ENCODE measurements around the gene NAA80.

Gene NAA80

DNA sequence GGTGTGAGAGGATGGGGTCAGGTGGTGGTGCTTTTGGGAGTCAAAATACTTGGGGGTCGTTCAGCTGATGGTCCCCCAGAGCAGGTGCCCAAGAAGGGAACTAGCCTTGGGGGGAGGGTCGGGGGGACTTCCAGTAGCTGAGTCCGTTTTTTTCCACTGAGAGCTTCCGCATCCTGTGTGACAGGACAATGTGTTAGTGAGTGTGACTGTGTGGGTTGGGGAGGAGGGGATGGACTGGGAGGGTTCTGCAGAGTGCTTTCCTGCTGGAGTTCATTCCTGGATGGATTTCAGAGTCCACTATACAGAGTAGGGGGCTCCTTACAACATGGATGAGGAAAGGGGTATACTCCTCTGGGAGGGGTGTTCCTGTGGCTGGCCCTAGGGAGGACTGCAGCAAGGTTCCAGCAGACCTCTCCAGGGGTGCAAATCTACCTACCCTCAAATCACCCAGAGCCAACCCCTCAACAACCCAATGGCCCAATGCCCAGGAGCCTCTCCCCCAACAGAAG is 23.9 kb upstream of the NAA80 start:
- Histone ChIP-seq H3K4me1 (peaks cover 62% of the 10 kb centered on the region), H3K4me3 (no peak overlapping the region), H4K20me1 (peaks cover 36% of the 10 kb centered on the region), H3K27ac (peak overlapping the region; percentile 48), H3K9ac (no peak overlapping the region), H3K36me3 (peaks cover 51% of the 10 kb centered on the region), H3K4me2 (peak overlapping the region; percentile 94), H3K27me3 (no peaks in the 10 kb centered on the region), H3K9me3 (no peaks in the 10 kb centered on the region)
- TF ChIP-seq Cebpa-rat (IDR thresholded peaks at IDR 0.05) = no peak

DNA sequence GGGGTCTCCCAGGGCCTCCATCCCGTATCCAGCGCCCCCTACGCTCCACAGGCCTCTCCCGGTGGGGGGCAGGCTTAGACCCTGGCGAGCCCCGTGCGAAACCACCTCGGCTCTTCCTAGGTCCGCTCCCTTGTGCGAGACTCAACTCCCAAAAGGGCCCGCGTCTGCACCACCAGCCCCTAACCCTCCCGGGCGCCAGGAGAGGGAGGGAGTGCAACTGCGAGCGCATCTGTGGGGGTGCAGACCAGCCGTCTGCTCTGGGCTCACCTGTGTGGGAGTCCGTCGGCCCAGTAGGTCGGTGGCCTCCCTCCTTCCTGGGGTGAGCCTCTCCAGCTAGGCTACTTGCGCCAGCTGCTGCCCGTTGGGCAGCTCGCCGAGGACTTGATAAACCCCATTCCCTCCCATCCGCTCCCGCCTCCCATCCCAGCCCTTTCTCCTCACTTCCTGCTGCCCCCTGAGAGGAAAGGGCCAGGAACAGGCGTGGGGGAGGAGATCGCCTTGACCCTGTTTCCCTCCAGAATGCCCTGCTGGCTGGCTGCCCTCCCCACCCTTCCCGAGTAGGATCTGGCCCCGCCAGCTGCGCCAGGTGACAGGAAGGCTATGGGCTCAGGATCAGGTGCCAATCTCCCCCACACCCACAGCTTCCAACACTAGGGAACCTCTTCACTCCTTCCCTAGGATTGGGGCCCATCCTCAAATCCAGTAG is 23.3 kb upstream of the NAA80 start, which contains the start of gene HYAL2:
TSS of gene HYAL2 (minus strand) at position 360 of the 706 bp plus-strand sequence. CDS start 2,256 bp downstream, outside the sequence.
- H4K20me1 ChIP-seq = peaks cover 38% of the 10 kb centered on the region
- peak within 1 kb of the TSS; percentile 78 for H3K4me3 ChIP-seq
- H3K36me3 ChIP-seq = peaks cover 57% of the 10 kb centered on the region
- H3K4me2 ChIP-seq = peak within 1 kb of the TSS; percentile 94
- peaks cover 67% of the 10 kb centered on the region for H3K4me1 ChIP-seq
- H3K27me3 ChIP-seq = no peaks in the 10 kb centered on the region
- TF ChIP-seq Cebpa-rat (IDR thresholded peaks at IDR 0.05) = no peak
- no peaks in the 10 kb centered on the region for H3K9me3 ChIP-seq
- peak within 1 kb of the TSS; percentile 100 for H3K9ac ChIP-seq
- peak within 1 kb of the TSS; percentile 100 for H3K27ac ChIP-seq

- H3K9ac ChIP-seq = peak overlapping the region; percentile 100
- peak overlapping the region; percentile 78 for H3K4me3 ChIP-seq
- H3K36me3 ChIP-seq = peaks cover 62% of the 10 kb centered on the region
- no peaks in the 10 kb centered on the region for H3K27me3 ChIP-seq
- TF ChIP-seq Cebpa-rat (IDR thresholded peaks at IDR 0.05) = no peak
- no peaks in the 10 kb centered on the region for H3K9me3 ChIP-seq
- peak overlapping the region; percentile 100 for H3K27ac ChIP-seq
- peak overlapping the region; percentile 94 for H3K4me2 ChIP-seq
- H4K20me1 ChIP-seq = peaks cover 38% of the 10 kb centered on the region
- peaks cover 67% of the 10 kb centered on the region for H3K4me1 ChIP-seq
Observed at GRCh38 chr3:50322115-50322385, 22.8 kb upstream of the NAA80 start.

GRCh38 chr3:50321336-50322114 is 22.3 kb upstream of the NAA80 start:
- peak overlapping the region; percentile 78 for H3K4me3 ChIP-seq
- H3K27ac ChIP-seq = peak overlapping the region; percentile 100
- H3K4me1 ChIP-seq = peaks cover 67% of the 10 kb centered on the region

GRCh38 chr3:50320853-50321335 is 21.7 kb upstream of the NAA80 start:
- Histone ChIP-seq H3K4me3 (peak overlapping the region; percentile 78), H3K27ac (peak overlapping the region; percentile 100), H3K27me3 (no peaks in the 10 kb centered on the region), H4K20me1 (peaks cover 43% of the 10 kb centered on the region), H3K9ac (peak overlapping the region; percentile 100), H3K36me3 (peaks cover 64% of the 10 kb centered on the region), H3K9me3 (no peaks in the 10 kb centered on the region), H3K4me1 (peaks cover 67% of the 10 kb centered on the region), H3K4me2 (peak overlapping the region; percentile 94)
- no peak for TF ChIP-seq Cebpa-rat (IDR thresholded peaks at IDR 0.05)

More at GRCh38 chr3:50321336-50322114, 22.3 kb upstream of the NAA80 start:
- Histone ChIP-seq H3K9ac (peak overlapping the region; percentile 100), H3K27me3 (no peaks in the 10 kb centered on the region), H3K4me2 (peak overlapping the region; percentile 94), H3K9me3 (no peaks in the 10 kb centered on the region), H4K20me1 (peaks cover 38% of the 10 kb centered on the region), H3K36me3 (peaks cover 64% of the 10 kb centered on the region)
- no peak for TF ChIP-seq Cebpa-rat (IDR thresholded peaks at IDR 0.05)

DNA sequence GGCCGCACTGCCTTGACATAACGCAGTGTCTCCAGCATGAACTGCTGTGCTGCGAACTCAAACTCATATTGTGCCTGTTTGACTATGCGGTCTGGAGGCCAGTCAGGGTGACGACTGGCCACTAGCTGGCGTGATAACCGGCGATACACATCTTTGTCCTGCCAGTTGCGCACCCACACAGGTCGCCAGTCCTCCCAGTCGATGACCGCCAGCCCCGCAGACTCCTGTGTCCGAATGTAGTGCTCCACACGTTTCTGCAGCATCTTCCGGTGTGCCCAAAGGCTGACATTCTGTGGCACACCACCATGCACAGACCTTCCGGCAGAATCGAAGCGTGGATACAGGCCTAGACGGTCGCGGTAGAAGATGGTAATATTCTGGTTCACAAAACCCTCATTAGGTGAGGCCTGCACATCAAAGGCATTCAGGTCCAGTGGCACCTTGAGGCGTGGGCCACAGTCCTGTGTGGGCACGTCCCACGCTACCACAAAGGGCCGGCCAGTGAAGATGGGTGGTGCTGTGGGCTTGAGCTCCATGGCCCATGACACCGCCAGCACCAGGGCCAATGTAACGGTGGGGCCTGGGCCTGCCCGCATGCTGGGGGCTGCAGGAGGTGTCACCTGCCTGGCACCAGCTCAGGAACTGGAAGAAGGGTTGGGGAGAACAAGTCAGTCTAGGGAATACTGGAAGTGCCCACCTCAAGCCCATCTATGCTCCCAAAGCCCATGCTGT is 20.9 kb upstream of the NAA80 start:
- Histone ChIP-seq H3K4me2 (peak overlapping the region; percentile 94), H3K36me3 (peaks cover 64% of the 10 kb centered on the region), H3K27ac (peak overlapping the region; percentile 100), H3K9me3 (no peaks in the 10 kb centered on the region), H4K20me1 (peaks cover 43% of the 10 kb centered on the region), H3K4me3 (peak overlapping the region; percentile 78), H3K9ac (peak overlapping the region; percentile 100), H3K27me3 (no peaks in the 10 kb centered on the region), H3K4me1 (peaks cover 67% of the 10 kb centered on the region)
- no peak for TF ChIP-seq Cebpa-rat (IDR thresholded peaks at IDR 0.05)

DNA sequence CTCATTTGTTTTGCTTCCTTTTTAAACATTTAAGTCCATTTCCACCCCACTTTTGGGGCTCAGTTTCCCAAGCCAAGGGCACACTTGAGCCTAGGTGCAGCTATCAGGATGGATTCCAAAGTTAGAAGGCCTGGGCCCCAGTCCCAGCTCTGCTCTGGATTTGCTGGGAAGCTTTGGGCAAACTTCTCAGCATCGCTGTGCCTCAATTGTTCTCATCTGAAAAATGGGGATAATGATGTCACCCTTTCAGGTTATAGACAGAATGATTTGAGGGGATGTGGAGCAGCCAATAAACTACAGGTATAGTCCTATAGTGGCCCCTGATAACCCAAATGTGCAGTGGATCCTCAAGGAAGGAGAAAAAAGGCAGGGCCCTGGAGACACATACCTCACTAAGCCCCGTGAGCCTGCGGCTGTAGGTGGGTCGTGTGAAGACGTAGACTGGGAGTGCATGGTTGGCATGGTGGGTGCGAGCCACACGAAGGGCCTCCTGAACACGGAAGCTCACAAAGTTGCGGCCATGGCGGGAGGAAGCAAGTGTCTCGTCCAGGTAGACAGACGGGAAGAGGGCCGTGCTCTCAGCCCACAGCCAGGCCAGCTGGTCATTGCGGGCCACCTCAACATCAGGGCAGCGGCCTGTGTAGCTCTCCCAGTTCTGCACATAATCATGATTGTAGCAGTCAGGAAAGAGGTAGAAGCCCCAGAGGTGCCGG is 20.1 kb upstream of the NAA80 start:
- TF ChIP-seq Cebpa-rat (IDR thresholded peaks at IDR 0.05) = no peak
- Histone ChIP-seq H3K36me3 (peaks cover 66% of the 10 kb centered on the region), H3K27me3 (no peaks in the 10 kb centered on the region), H3K9ac (peak overlapping the region; percentile 11; the same call in 1 of the 2 replicates), H4K20me1 (peaks cover 48% of the 10 kb centered on the region), H3K4me2 (peak overlapping the region; percentile 94), H3K4me1 (peaks cover 66% of the 10 kb centered on the region), H3K27ac (0 out of 2 replicates have a peak overlapping the region, but pooled peaks have one; percentile 100), H3K4me3 (peak overlapping the region; percentile 78; the same call in 1 of the 2 replicates), H3K9me3 (no peaks in the 10 kb centered on the region)

DNA sequence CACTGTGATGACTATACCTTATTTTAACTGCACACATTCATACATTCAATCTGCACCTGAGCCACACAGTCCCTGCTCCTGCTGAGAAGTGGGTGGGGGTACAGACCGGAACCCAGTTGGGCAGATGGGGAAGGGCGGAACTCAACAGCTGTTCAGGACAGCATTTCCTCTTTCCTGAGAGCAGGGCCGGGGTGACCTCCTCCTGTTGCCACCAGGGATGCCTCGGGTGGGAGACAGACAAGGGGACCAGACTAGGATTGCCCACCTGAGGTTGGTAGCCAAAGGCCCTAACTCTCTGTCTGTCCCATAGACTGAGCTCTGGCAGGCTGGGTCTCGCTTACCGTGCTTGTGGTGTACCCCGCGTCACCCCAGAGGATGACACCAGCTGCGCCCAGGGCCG is 19.4 kb upstream of the NAA80 start:
- Histone ChIP-seq H4K20me1 (peaks cover 49% of the 10 kb centered on the region), H3K27me3 (no peaks in the 10 kb centered on the region), H3K4me3 (peak overlapping the region; percentile 11; the same call in 1 of the 2 replicates), H3K4me2 (peak overlapping the region; percentile 94), H3K27ac (no peak overlapping the region), H3K9ac (peak overlapping the region; percentile 11), H3K4me1 (peaks cover 59% of the 10 kb centered on the region), H3K36me3 (peaks cover 61% of the 10 kb centered on the region), H3K9me3 (no peaks in the 10 kb centered on the region)
- TF ChIP-seq Cebpa-rat (IDR thresholded peaks at IDR 0.05) = no peak

- H4K20me1 ChIP-seq = peaks cover 49% of the 10 kb centered on the region
- H3K9me3 ChIP-seq = no peaks in the 10 kb centered on the region
- peak overlapping the region; percentile 11; the same call in 1 of the 2 replicates for H3K4me3 ChIP-seq
- TF ChIP-seq Cebpa-rat (IDR thresholded peaks at IDR 0.05) = no peak
- peak overlapping the region; percentile 44; the same call in 1 of the 2 replicates for H3K27ac ChIP-seq
- no peaks in the 10 kb centered on the region for H3K27me3 ChIP-seq
- H3K4me1 ChIP-seq = peaks cover 55% of the 10 kb centered on the region
- peaks cover 58% of the 10 kb centered on the region for H3K36me3 ChIP-seq
- peak overlapping the region; percentile 94 for H3K4me2 ChIP-seq
- peak overlapping the region; percentile 11 for H3K9ac ChIP-seq
Observed at GRCh38 chr3:50318163-50318562, 19.0 kb upstream of the NAA80 start.

All from BLaER1 (cell line).